ENCODE results near the gene PPP6R2. TPM values are rescaled to one million over a fixed set of nuclear protein-coding genes. Genes with fewer than 3 reads are reported as not detected.
A peak's percentile ranks its signal among the peaks of the same experiment; 100 is the strongest.

The PPP6R2 gene
- total RNA-seq, 3 donors from 2014 or later = 41.4 to 52.6 (median 43.3) TPM

GRCh38 chr22:50479721-50480120 is 136.6 kb downstream of the PPP6R2 start:
- H3K36me3 Mint-ChIP-seq (ENCODE audit: insufficient read depth) = no peaks in the 10 kb centered on the region
- ATAC-seq = no peak
- H3K9me3 Mint-ChIP-seq = no peaks in the 10 kb centered on the region
- no peak for DNase-seq
- peaks cover 2% of the 10 kb centered on the region for H3K4me1 Mint-ChIP-seq (ENCODE audit: low read depth)
- H3K27me3 Mint-ChIP-seq (ENCODE audit: low read depth) = peaks cover 5% of the 10 kb centered on the region
- H3K4me3 Mint-ChIP-seq = peak overlapping the region; percentile 68

DNA sequence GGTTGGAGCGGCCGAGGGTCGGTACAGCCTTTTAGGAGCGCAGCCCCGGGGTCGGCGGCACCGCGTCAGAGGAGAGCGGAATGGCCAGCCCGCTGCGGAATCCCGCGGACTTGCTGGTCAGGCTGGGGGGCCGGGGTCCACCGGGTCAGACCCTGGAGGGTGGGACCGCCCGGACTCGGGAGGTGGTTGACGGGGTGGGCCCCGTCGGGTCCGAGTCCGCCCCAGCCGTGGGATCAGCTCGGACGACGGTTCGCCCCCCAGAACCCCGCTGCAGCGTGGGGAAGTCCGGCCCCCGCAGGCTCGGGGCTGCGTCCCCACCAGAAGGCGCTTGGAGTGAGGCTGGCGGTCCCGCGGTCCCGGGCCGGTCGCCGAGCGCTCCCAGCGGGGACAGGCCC is 137.9 kb downstream of the PPP6R2 start:
- no peaks in the 10 kb centered on the region for H3K36me3 Mint-ChIP-seq (ENCODE audit: insufficient read depth)
- peak overlapping the region; percentile 68 for H3K4me3 Mint-ChIP-seq
- DNase-seq (no peak), ATAC-seq (no peak)
- H3K9me3 Mint-ChIP-seq = no peaks in the 10 kb centered on the region
- peaks cover 5% of the 10 kb centered on the region for H3K27me3 Mint-ChIP-seq (ENCODE audit: low read depth)
- peaks cover 2% of the 10 kb centered on the region for H3K4me1 Mint-ChIP-seq (ENCODE audit: low read depth)

GRCh38 chr22:50481440-50482106 is 138.4 kb downstream of the PPP6R2 start, which contains the start of gene ADM2:
TSS of gene ADM2 (plus strand) at chr22:50481543. CDS start at chr22:50481848, 305 bp downstream.
- Mint-ChIP-seq H3K27me3 (ENCODE audit: low read depth) (peaks cover 6% of the 10 kb centered on the region), H3K36me3 (ENCODE audit: insufficient read depth) (no peaks in the 10 kb centered on the region), H3K9me3 (no peaks in the 10 kb centered on the region), H3K4me3 (peak within 1 kb of the TSS; percentile 78), H3K4me1 (ENCODE audit: low read depth) (peaks cover 2% of the 10 kb centered on the region)
- ATAC-seq (peak; percentile 84 to 87), DNase-seq (peak; percentile 61)

DNA sequence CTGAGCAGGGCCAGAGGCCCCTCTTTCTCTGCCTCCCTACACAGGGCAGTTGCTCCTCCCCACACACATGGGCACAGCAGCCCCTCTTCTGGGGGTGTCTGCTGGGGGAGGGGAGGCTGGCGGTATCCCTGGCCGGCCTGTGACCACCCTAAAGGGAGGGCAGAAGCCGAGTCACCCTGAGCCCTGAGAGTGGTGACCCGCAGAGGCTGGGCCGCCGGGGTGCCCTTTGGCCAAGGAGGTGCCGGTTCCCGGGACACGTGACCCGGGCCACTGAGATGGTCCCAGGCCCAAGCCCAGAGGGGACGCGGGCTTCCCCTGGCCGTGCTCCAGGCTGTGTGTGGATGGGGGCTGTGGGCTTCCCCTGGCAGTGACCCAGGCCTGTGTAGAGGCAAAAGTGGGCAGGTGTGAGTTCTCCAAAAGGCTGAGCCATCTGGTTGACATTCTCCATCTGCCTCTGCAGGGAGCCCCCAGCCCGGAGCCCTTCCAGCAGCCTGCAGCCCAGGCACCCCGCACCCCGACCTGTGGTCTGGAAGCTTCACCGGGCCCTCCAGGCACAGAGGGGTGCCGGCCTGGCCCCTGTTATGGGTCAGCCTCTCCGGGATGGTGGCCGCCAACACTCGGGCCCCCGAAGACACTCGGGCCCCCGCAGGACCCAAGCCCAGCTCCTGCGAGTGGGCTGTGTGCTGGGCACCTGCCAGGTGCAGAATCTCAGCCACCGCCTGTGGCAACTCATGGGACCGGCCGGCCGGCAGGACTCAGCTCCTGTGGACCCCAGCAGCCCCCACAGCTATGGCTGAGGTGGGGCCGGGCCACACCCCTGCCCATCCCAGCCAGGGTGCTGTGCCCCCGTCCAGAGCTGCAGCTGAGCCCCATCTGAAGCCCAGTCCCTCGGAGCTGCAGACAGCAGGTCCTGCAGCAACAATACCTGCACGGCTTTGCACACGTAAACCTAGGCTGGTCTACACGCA is 139.3 kb downstream of the PPP6R2 start:
- Mint-ChIP-seq H3K4me3 (peak overlapping the region; percentile 78), H3K9me3 (no peaks in the 10 kb centered on the region), H3K36me3 (ENCODE audit: insufficient read depth) (no peaks in the 10 kb centered on the region), H3K4me1 (ENCODE audit: low read depth) (peaks cover 2% of the 10 kb centered on the region), H3K27me3 (ENCODE audit: low read depth) (peaks cover 6% of the 10 kb centered on the region)
- ATAC-seq (peak in 1 of 2 donors; percentile 2), DNase-seq (no peak)

DNA sequence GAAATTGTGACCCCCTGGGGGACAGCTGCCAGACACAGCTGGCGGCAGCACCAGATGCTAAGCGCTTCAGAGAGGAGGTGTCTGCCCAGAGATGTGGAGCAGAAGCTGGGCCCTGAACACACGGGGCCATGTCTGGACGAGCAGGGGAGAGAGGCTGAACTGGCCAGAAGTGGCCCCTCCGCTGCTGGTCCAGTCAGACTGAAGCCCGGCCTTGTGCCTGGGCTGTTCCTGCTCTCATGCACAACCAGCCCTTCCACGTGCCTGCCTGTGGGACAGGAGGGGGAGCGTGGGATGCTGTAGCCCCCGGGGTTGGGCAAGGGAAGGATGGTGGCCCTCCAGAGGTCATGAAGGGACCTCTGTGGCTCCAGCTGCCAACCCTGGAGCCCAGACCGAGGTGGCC is 140.0 kb downstream of the PPP6R2 start:
- no peak for DNase-seq
- H3K4me3 Mint-ChIP-seq = peak overlapping the region; percentile 35
- H3K4me1 Mint-ChIP-seq (ENCODE audit: low read depth) = peaks cover 2% of the 10 kb centered on the region
- H3K36me3 Mint-ChIP-seq (ENCODE audit: insufficient read depth) = no peaks in the 10 kb centered on the region
- H3K9me3 Mint-ChIP-seq = no peaks in the 10 kb centered on the region
- no peak for ATAC-seq
- peaks cover 6% of the 10 kb centered on the region for H3K27me3 Mint-ChIP-seq (ENCODE audit: low read depth)

DNA sequence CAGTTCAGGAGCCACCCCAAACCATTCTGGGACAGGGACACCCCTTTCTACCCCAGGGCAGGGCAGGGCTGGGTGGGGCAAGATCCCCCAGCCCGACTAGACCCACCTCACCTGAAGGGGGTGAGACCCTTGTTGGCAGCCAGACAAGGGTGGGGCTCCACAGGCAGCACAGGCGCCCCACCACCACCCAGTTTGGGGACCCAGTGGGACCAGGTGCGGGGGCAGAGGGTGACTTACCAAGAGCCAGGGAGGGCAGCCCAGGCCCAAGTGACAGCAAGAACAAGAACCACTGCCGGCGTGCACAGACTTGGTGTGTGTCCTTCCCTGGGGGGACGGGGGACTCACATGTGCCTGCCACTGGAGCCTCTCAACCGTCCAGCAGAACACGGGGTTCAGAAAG is 140.4 kb downstream of the PPP6R2 start:
- ATAC-seq = no peak
- H3K36me3 Mint-ChIP-seq (ENCODE audit: insufficient read depth) = no peaks in the 10 kb centered on the region
- H3K9me3 Mint-ChIP-seq = no peaks in the 10 kb centered on the region
- H3K4me1 Mint-ChIP-seq (ENCODE audit: low read depth) = peaks cover 2% of the 10 kb centered on the region
- peaks cover 6% of the 10 kb centered on the region for H3K27me3 Mint-ChIP-seq (ENCODE audit: low read depth)
- H3K4me3 Mint-ChIP-seq = peak overlapping the region; percentile 19
- DNase-seq = no peak

DNA sequence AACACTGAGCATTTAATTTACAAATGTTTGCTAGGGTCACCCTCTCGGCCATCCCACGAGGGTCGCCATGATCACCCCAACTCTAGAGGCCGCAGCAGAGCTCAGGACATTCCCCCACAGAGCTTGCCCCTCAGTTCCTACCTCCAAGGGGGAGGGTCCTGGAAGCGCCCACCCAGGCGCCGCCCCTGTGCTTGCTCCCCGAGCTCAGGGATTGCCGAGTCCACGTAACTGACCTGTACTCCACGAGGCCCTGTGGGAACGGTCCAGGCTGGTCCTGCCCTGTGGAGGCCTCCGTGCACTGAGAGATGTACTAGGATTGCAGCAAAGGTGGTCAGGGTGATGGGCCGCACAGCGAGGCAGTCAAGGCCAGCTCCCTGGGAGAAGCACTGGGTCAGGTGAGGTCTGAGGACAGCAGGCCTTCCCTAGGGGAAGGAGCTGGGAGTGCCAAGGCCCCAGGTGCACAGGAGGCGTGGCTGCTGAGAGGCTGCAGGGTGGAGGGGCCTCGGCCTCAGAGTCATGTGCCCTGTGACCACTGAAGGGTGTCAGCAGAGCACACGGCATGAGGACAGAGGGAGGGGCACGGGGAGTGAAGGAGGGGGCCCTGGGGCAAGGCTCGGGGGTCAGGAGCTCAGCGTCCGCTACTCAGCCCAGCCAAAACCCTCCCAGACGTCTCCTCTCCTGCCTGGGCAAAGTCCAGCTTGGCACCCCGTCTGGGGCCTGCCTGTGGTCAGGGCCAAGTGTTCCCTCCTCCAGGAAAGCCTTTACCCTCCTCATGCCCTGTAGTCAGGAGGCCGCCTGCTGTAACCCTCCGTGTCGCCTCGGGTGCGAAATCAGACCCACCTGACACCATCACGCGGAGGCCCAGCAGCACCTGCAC is 141.1 kb downstream of the PPP6R2 start:
- peak overlapping the region; percentile 19 for H3K4me3 Mint-ChIP-seq

DNA sequence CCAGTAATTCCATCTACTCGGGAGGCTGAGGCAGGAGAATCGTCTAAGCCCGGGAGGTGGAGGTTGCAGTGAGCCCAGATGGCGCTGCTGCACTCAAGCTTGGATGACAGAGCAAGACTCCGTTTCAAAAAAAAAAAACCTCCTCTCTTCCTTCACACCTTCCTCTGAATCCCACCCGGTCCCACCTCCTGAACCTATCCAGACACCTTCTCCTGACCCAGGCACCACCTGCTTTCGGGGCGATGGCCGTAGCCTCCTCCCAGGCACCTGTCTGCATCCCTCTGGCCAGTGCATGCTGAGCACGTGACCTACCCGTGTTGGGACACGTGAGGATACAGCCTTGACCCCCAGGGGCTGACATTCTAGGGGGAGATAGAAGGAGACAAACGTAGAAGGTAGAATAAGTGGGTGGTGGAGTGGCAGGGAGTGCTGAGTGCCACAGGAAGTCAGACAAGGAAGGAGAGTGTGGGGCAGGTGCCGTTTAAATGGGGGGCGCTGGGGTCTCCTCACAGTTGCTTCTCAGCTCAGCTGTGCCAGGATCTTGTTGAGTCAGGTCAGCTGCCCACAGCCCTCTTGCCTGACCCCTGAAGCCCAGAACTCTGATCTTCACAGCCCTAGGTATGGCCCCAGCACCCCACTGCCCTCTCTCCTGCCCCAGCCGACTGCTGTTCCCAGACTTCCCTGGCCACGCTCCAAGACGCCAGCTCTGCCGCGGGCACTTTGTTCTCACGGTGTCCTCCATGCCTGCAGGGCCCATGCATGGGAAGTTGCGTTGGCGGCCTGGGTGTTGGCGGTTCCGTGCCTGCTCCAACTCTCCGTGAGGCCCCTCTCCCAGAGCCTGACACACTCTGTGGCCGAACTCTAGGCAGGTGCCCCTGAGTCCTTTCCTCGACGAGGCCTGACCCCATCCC is 142.3 kb downstream of the PPP6R2 start:
- H3K4me3 Mint-ChIP-seq = no peak overlapping the region
- H3K27me3 Mint-ChIP-seq (ENCODE audit: low read depth) = peaks cover 1% of the 10 kb centered on the region
- H3K9me3 Mint-ChIP-seq = no peaks in the 10 kb centered on the region
- no peak for ATAC-seq
- DNase-seq = no peak
- H3K4me1 Mint-ChIP-seq (ENCODE audit: low read depth) = peaks cover 2% of the 10 kb centered on the region
- H3K36me3 Mint-ChIP-seq (ENCODE audit: insufficient read depth) = no peaks in the 10 kb centered on the region

More for the DNA sequence above, 141.1 kb downstream of the PPP6R2 start:
- Mint-ChIP-seq H3K9me3 (no peaks in the 10 kb centered on the region), H3K27me3 (ENCODE audit: low read depth) (peaks cover 6% of the 10 kb centered on the region), H3K36me3 (ENCODE audit: insufficient read depth) (no peaks in the 10 kb centered on the region), H3K4me1 (ENCODE audit: low read depth) (peaks cover 2% of the 10 kb centered on the region)
- no peak for DNase-seq
- ATAC-seq = no peak

DNA sequence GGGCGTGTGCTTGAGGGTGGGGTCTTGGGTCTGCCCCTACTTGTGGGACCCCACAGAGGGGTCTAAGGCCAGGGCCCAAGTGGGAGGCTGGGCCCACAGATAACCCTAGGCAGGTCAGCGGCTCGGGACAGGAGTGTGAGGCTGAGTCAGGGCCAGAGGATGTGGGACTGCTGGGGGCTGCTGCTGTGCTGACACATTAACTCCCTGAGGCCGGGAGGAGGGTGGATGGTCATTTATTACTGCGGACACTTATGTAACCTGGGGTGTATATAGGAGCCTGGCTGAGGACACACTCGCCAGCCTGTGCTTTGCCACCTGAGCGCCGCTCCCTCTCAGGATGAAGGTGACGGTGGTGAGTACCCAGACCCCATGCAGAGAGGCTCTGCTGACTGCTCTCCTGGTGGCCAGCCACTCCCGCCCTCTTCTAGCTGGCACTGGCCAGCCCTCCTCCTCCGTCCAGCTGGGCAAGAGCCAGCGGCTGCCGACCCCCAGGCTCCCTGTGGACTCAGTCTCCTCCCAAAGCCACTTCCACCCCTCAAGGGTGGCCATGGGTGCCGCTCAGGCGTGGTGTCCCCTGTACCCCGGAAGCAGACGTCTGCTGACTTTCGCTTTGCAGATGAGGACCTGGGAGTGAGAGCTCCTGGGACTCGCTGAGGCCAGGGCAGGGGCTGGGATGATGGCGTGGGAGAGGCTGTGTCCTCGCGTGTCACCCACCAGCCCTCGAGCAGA is 143.6 kb downstream of the PPP6R2 start, which contains the start of gene MIOX:
TSS of gene MIOX (plus strand) at position 299 of the 729 bp plus-strand sequence. CDS start at position 338, 39 bp downstream.
- DNase-seq (no peak), ATAC-seq (peak in 1 of 2 donors; percentile 7)
- Mint-ChIP-seq H3K4me3 (no peak within 1 kb of the TSS), H3K9me3 (no peaks in the 10 kb centered on the region), H3K4me1 (ENCODE audit: low read depth) (peaks cover 9% of the 10 kb centered on the region), H3K36me3 (ENCODE audit: insufficient read depth) (no peaks in the 10 kb centered on the region), H3K27me3 (ENCODE audit: low read depth) (peaks cover 1% of the 10 kb centered on the region)

- H3K9me3 Mint-ChIP-seq = no peaks in the 10 kb centered on the region
- H3K4me1 Mint-ChIP-seq (ENCODE audit: low read depth) = peaks cover 9% of the 10 kb centered on the region
- H3K4me3 Mint-ChIP-seq = no peak overlapping the region
- no peak for DNase-seq
- ATAC-seq = no peak
- H3K27me3 Mint-ChIP-seq (ENCODE audit: low read depth) = peaks cover 1% of the 10 kb centered on the region
- H3K36me3 Mint-ChIP-seq (ENCODE audit: insufficient read depth) = no peaks in the 10 kb centered on the region
Measured at GRCh38 chr22:50487290-50488005, 144.3 kb downstream of the PPP6R2 start.

DNA sequence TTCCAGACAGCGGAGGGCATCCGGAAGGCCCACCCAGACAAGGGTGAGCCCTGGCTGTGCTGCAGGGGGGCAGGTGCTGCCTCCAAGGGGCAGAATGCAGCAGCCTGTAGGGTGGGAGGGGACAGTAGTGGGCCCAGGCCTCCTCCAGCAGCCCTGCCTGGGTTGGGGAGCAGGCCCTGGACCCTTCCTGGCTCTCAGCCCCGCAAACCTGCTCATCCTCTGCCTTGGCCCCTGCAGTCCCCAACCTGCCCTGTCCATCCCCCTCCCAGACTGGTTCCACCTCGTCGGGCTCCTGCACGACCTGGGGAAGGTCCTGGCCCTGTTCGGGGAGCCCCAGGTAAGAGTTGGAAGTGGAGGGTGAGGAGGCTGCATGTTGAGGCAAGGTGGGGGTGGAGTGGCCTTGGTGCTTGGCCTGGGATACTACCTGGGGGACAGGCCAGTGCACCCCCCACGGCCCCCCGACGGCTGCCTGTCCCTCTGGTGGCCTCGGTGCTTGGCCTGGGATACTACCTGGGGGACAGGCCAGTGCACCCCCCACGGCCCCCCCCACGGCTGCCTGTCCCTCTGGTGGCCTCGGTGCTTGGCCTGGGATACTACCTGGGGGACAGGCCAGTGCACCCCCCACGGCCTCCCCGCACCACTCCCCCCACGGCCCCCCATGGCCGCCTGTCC is 145.0 kb downstream of the PPP6R2 start:
- DNase-seq (no peak), ATAC-seq (no peak)
- Mint-ChIP-seq H3K36me3 (ENCODE audit: insufficient read depth) (no peaks in the 10 kb centered on the region), H3K4me1 (ENCODE audit: low read depth) (peaks cover 9% of the 10 kb centered on the region), H3K9me3 (no peaks in the 10 kb centered on the region), H3K4me3 (no peak overlapping the region), H3K27me3 (ENCODE audit: low read depth) (peaks cover 1% of the 10 kb centered on the region)

- H3K4me1 Mint-ChIP-seq (ENCODE audit: low read depth) = peaks cover 9% of the 10 kb centered on the region
- H3K27me3 Mint-ChIP-seq (ENCODE audit: low read depth) = peaks cover 1% of the 10 kb centered on the region
- ATAC-seq (no peak), DNase-seq (no peak)
- no peak overlapping the region for H3K4me3 Mint-ChIP-seq
- no peaks in the 10 kb centered on the region for H3K36me3 Mint-ChIP-seq (ENCODE audit: insufficient read depth)
- H3K9me3 Mint-ChIP-seq = no peaks in the 10 kb centered on the region
Measured at GRCh38 chr22:50488886-50489285, 145.8 kb downstream of the PPP6R2 start.

Data from activated T-cell treated with anti-CD3 and anti-CD28 coated beads, Interleukin-2, amount 50 U/mL, for 4 hours (primary cell).